ENCODE measurements around the gene ADO. TPM values are rescaled to one million over a fixed set of nuclear protein-coding genes. Genes with fewer than 3 reads are reported as not detected.

Gene ADO
- total and polyA plus RNA-seq, 2 donors (not counting 3 experiments of a cell fraction or from before 2014, with no cell fraction given), result 6.5 to 14.5 TPM

DNA sequence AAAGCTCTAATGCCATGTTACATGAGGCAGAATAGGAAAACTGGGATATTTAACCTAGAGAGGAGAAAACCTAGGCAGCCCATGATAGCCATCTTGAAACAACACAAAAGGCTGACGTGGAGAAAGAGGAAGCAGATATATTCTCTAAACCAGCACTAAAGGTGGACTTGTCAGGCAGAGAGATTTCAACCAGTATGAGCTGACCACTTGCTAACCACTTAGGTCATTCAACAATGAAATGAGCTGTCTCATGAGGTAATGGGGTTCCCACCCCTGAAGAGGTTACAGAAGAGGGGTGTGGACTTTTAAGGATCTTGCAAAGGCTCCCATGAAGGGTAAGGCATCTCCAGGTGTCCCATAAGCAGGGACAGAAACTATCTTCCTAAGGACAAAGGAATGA lies 38.5 kb downstream of the ADO start:
- intact Hi-C loops (cut with micrococcal nuclease), result no loop called here
- Histone ChIP-seq H3K27me3 (ENCODE audit: control insufficient read depth in 2 of 2, insufficient read depth in 2 of 2, low read length in 2 of 2) (peaks cover 0 to 2% of the 10 kb centered on the region in 2 experiments), H3K4me2 (ENCODE audit: insufficient read depth, low read length) (no peak overlapping the region), H3K4me3 (replicated peaks in 1 of 3; ENCODE audit: insufficient read depth in 1 of 3, low read depth in 1 of 3, low read length in 3 of 3) (no peak overlapping the region), H3K9me1 (replicated peaks; ENCODE audit: control insufficient read depth, extremely low read depth, insufficient read depth, low read length) (no peaks in the 10 kb centered on the region), H3K9ac (replicated peaks; ENCODE audit: extremely low read depth, insufficient read depth, low read length) (no peak overlapping the region), H3K27ac (ENCODE audit: insufficient read depth, low read depth, low read length) (no peak overlapping the region), H4K20me1 (replicated peaks; ENCODE audit: control insufficient read depth, extremely low read depth, insufficient read depth, low read length) (no peaks in the 10 kb centered on the region), H3K79me2 (ENCODE audit: control insufficient read depth, insufficient read depth, low read length) (no peaks in the 10 kb centered on the region), H2AFZ (ENCODE audit: low read depth, low read length) (no peak overlapping the region), H3K9me3 (replicated peaks; ENCODE audit: control insufficient read depth, insufficient read depth, low read length) (no peaks in the 10 kb centered on the region), H3K36me3 (ENCODE audit: control insufficient read depth in 2 of 2, extremely low read depth in 1 of 2, insufficient read depth in 2 of 2, low read length in 2 of 2) (no peaks in the 10 kb centered on the region), H3K4me1 (ENCODE audit: control insufficient read depth, extremely low read depth, insufficient read depth, low read length) (no peaks in the 10 kb centered on the region)
- TF ChIP-seq GATA2 (IDR thresholded peaks at IDR 0.05; ENCODE audit: insufficient read depth, insufficient read length, low read depth, low read length) (no peak), MYC (IDR thresholded peaks at IDR 0.05; ENCODE audit: low read depth, low read length) (no peak), EZH2 (IDR thresholded peaks at IDR 0.05; ENCODE audit: borderline replicate concordance, low read depth, low read length, severe bottlenecking) (no peak), POLR2AphosphoS5 (IDR thresholded peaks at IDR 0.05; ENCODE audit: insufficient read depth, low read depth, low read length) (no peak), POLR2A (IDR thresholded peaks at IDR 0.05; ENCODE audit: low read depth, low read length) (no peak), FOS (IDR thresholded peaks at IDR 0.05; ENCODE audit: borderline replicate concordance, insufficient read depth, low read length) (no peak), JUN (IDR thresholded peaks at IDR 0.05; ENCODE audit: borderline replicate concordance, insufficient read depth, insufficient read length, low read depth) (no peak)
- TF ChIP-seq, protein P1, sequence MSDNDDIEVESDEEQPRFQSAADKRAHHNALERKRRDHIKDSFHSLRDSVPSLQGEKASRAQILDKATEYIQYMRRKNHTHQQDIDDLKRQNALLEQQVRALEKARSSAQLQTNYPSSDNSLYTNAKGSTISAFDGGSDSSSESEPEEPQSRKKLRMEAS (IDR thresholded peaks at IDR 0.05; ENCODE audit: insufficient read depth, insufficient read length), result no peak
- TF ChIP-seq, protein P2, sequence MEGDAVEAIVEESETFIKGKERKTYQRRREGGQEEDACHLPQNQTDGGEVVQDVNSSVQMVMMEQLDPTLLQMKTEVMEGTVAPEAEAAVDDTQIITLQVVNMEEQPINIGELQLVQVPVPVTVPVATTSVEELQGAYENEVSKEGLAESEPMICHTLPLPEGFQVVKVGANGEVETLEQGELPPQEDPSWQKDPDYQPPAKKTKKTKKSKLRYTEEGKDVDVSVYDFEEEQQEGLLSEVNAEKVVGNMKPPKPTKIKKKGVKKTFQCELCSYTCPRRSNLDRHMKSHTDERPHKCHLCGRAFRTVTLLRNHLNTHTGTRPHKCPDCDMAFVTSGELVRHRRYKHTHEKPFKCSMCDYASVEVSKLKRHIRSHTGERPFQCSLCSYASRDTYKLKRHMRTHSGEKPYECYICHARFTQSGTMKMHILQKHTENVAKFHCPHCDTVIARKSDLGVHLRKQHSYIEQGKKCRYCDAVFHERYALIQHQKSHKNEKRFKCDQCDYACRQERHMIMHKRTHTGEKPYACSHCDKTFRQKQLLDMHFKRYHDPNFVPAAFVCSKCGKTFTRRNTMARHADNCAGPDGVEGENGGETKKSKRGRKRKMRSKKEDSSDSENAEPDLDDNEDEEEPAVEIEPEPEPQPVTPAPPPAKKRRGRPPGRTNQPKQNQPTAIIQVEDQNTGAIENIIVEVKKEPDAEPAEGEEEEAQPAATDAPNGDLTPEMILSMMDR (IDR thresholded peaks at IDR 0.05; ENCODE audit: extremely low read depth in 1 of 2, insufficient read depth in 1 of 2, low read depth in 1 of 2, low read length in 2 of 2), result no peak
- ChIA-PET CTCF (interaction anchor here (0.6 to 1.5 kb wide), 2 partner anchors 25 to 578 kb away, joined by 3 to 9 read pairs; no protein-coding TSS in a partner anchor), POLR2A (no interaction called here)
- FAIRE-seq (no peak), DNase-seq (ENCODE audit: low read depth, low spot score) (no peak)
- dilution Hi-C loops (cut with MboI; ENCODE audit: extremely low pct_ligation_motif_present, low sequenced_read_pairs), result no loop called here
- BruUV-seq (replicated peaks), result no TSS peak
